ENCODE measurements around the gene AGMO.

GRCh38 chr7:15400440-15400839 lies 161.4 kb downstream of the AGMO start:
- TF ChIP-seq, protein P1, sequence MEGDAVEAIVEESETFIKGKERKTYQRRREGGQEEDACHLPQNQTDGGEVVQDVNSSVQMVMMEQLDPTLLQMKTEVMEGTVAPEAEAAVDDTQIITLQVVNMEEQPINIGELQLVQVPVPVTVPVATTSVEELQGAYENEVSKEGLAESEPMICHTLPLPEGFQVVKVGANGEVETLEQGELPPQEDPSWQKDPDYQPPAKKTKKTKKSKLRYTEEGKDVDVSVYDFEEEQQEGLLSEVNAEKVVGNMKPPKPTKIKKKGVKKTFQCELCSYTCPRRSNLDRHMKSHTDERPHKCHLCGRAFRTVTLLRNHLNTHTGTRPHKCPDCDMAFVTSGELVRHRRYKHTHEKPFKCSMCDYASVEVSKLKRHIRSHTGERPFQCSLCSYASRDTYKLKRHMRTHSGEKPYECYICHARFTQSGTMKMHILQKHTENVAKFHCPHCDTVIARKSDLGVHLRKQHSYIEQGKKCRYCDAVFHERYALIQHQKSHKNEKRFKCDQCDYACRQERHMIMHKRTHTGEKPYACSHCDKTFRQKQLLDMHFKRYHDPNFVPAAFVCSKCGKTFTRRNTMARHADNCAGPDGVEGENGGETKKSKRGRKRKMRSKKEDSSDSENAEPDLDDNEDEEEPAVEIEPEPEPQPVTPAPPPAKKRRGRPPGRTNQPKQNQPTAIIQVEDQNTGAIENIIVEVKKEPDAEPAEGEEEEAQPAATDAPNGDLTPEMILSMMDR (IDR thresholded peaks at IDR 0.05), result no peak
- TF ChIP-seq SIN3A (IDR thresholded peaks at IDR 0.05; ENCODE audit: borderline replicate concordance, insufficient read depth, low read depth, low read length), result no peak
- TF ChIP-seq POLR2AphosphoS5 (IDR thresholded peaks at IDR 0.05; ENCODE audit: low read depth, low read length), result no peak

Data from Panc1 (cell line).